NCI-H2227 treated with DMSO at 0.1 percent for 48 hours (cell line): Measurements from ENCODE around the gene FOXP1.

Source experiments
- DNase-seq: peaks from one replicate; lab custom pipeline; 2025; lab: John Stamatoyannopoulos, UW

FOXP1 gene

GRCh38 chr3:71146673-71147072 lies 436.9 kb downstream of the FOXP1 start:
- DNase-seq = no peak

- DNase-seq = no peak
Observed at GRCh38 chr3:71145954-71146353, 437.6 kb downstream of the FOXP1 start.

- DNase-seq = no peak
Observed at GRCh38 chr3:71144525-71145253, 438.8 kb downstream of the FOXP1 start.

- no peak for DNase-seq
Observed at GRCh38 chr3:71143493-71143892, 440.0 kb downstream of the FOXP1 start.

GRCh38 chr3:71142441-71143161 lies 440.9 kb downstream of the FOXP1 start:
- no peak for DNase-seq

GRCh38 chr3:71140477-71140876 lies 443.1 kb downstream of the FOXP1 start:
- DNase-seq = no peak

GRCh38 chr3:71139496-71139895 lies 444.0 kb downstream of the FOXP1 start:
- DNase-seq = no peak

GRCh38 chr3:71138410-71138809 lies 445.1 kb downstream of the FOXP1 start:
- no peak for DNase-seq

GRCh38 chr3:71136276-71136675 lies 447.3 kb downstream of the FOXP1 start:
- no peak for DNase-seq

- DNase-seq = no peak
Observed at GRCh38 chr3:71135373-71136088, 448.0 kb downstream of the FOXP1 start.

- DNase-seq = no peak
Observed at GRCh38 chr3:71134521-71134920, 449.0 kb downstream of the FOXP1 start.

- no peak for DNase-seq
Observed at GRCh38 chr3:71133865-71134264, 449.7 kb downstream of the FOXP1 start.

GRCh38 chr3:71132995-71133730 lies 450.4 kb downstream of the FOXP1 start:
- DNase-seq = no peak

- no peak for DNase-seq
Observed at GRCh38 chr3:71131375-71132314, 451.9 kb downstream of the FOXP1 start.

GRCh38 chr3:71130471-71131374 lies 452.8 kb downstream of the FOXP1 start:
- DNase-seq = no peak

GRCh38 chr3:71129611-71130431 lies 453.7 kb downstream of the FOXP1 start:
- no peak for DNase-seq

GRCh38 chr3:71128961-71129360 lies 454.6 kb downstream of the FOXP1 start:
- no peak for DNase-seq

GRCh38 chr3:71127844-71128243 lies 455.7 kb downstream of the FOXP1 start:
- no peak for DNase-seq
